Naive thymus-derived CD8-positive, alpha-beta T cell (primary cell): ENCODE data around the gene MICAL2. TPM values are rescaled to one million over a fixed set of nuclear protein-coding genes. Genes with fewer than 3 reads are reported as not detected.
"Not testable (repeated sequence)": the region's sequence is repeated elsewhere in the genome, so short reads cannot be mapped to it uniquely, and the experiment has no call there.

Source experiments
- ATAC-seq, 2 donors: fragments of 150-1000 bp; cut with Tn5 transposase in 1 of 2; sonication (Bioruptor Pico), chemical (Tn5 transposase) in 1 of 2; 1 replicate in 1 of 2; 2 replicates in 1 of 2; pipeline ENCODE4 v1.10.0; 2021; ENCODE audit warnings: mild to moderate bottlenecking in 2 of 2, moderate library complexity in 2 of 2
- POLR2A ChIA-PET: fragments of 350-600 bp; sonication (Branson Sonifier 250); formaldehyde crosslinking; loops from one replicate; lab custom pipeline; 2021; ENCODE audit warnings: antibody characterized with exemption; lab: Charles Lee
- DNase-seq, 10 donors: peaks; one replicate each; pipeline versions ENCODE4 v3.0.0 to v3.0.0-alpha.2; 2020 to 2022
- H3K27ac Mint-ChIP-seq, 10 donors: one replicate each; pipeline ENCODE4 v1.8.0; 2020 to 2022; ENCODE audit warnings: mild to moderate bottlenecking in 10 of 10, mixed read lengths in 10 of 10, moderate library complexity in 4 of 10, inconsistent platforms in 1 of 10
- H3K27me3 Mint-ChIP-seq, 5 donors: one replicate each; pipeline ENCODE4 v1.8.0; 2021 to 2022; ENCODE audit warnings: mixed read lengths in 5 of 5
- H3K36me3 Mint-ChIP-seq, 3 donors: one replicate each; pipeline ENCODE4 v1.8.0; 2020 to 2022; ENCODE audit warnings: mixed read lengths in 3 of 3, mild to moderate bottlenecking in 2 of 3, inconsistent platforms in 1 of 3
- H3K4me1 Mint-ChIP-seq, 4 donors: one replicate each; pipeline ENCODE4 v1.8.0; 2021 to 2022; ENCODE audit warnings: mixed read lengths in 4 of 4
- H3K4me3 Mint-ChIP-seq, 10 donors: one replicate each; pipeline ENCODE4 v1.8.0; 2020 to 2022; ENCODE audit warnings: mild to moderate bottlenecking in 10 of 10, mixed read lengths in 10 of 10, moderate library complexity in 6 of 10, inconsistent platforms in 1 of 10
- H3K9me3 Mint-ChIP-seq, 9 donors: one replicate each; pipeline ENCODE4 v1.8.0; 2020 to 2022; ENCODE audit warnings: mixed read lengths in 9 of 9, mild to moderate bottlenecking in 3 of 9, inconsistent platforms in 1 of 9, moderate library complexity in 1 of 9
- polyA plus RNA-seq, 3 donors: library from polyadenylated mRNA; unstranded; fragments of 300-500 nt; fragmentation: Illumina TruSeq; gene quantifications; one replicate each; pipeline ENCODE4 v1.2.3, GENCODE V29; 2021
- total RNA-seq, 8 experiments: library from RNA in 2 of 8; stranded (reverse) in 2 of 8; gene quantifications; one replicate each; pipeline ENCODE4 v1.2.3 and lab custom pipeline; 2021 to 2026

MICAL2 gene
- total and polyA plus RNA-seq, 5 experiments from 2014 or later, result 2.3 to 12.3 (median 5.0) TPM

DNA sequence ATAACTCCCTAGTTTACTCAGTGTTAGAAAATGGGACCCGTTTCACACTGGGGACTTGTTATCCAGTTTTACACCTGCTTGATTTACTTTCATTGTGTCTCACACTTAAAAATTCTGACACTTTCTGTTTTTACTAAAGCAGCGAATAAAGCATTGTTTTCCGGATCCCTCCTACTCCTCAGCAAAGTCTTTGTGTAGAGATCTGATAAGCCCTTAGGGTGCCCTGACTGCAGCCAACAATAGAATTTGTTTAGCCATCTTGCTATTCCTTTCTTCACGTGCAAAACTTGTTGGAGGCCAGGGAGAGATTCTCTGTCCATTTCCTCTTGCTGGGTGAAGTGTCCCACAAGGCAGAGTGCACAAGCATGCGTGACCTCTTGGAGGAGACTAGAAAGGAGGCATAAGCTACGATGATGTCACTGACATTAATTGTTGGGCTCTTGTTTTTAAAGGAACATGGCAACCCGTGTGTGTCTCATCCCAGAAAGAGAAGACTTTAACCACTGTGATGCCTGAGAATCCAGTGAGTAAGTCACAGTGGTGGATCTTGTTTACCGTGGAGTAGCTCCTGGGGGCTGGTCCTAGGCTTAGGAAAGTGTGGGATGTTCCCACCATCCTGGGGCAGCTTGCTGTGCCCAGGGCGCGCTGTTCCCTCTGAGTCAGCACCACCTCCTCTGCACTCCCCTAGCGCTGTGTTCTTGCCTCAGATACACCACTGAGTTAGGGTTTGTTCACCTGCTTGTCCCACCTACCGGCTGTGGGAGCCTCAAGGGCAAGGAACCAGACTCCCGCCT is 27.7 kb downstream of the MICAL2 start:
- POLR2A ChIA-PET, result interaction anchor here (0.5 kb wide), 1 partner anchor 953 kb away, joined by 4 read pairs; no protein-coding TSS in a partner anchor
- Mint-ChIP-seq H3K4me1 (peaks cover 32 to 47% (median 40%) of the 10 kb centered on the region in 4 donors), H3K9me3 (no peaks in the 10 kb centered on the region), H3K27ac (peak overlapping the region in 2 of 10 donors; percentile 9 to 74), H3K27me3 (no peaks in the 10 kb centered on the region), H3K36me3 (peaks cover 0 to 3% (median 0%) of the 10 kb centered on the region in 3 donors), H3K4me3 (no peak overlapping the region)
- no peak for ATAC-seq
- no peak for DNase-seq

DNA sequence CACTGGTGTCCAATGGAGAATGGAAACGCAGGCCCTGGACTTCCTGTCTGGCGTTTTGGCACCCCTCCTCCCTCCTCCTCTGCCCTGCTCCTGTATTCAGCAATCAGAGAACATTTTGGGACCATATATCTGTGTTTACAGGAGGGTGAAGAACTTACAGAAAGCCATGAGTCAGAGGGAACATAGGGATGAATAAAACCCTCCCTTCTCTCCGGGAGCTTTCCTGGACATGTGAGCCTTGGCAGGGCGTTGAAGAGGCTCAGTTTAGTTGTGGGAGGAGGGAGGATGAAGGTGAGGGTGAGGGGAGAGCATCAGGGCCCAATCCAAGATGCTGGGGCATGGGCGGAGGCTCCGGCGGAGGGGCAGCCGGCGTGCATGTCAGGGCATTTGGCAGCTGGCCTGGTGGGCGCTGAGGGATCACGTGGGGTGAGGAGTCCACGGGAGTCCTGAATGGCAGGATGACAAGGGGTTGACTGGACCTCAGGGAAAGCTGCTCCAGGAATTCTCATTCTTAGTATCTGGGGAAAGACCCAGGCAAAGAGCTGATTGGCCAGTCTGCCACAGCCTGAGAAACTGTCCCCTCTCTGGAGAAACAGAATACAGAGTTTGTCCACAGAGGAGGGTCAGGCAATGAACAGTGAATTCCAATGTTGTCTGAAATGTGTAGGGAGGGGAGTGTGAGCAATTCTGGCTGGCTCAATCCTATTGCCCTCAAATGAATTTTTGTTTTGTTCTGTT is 28.9 kb downstream of the MICAL2 start:
- Mint-ChIP-seq H3K27me3 (no peaks in the 10 kb centered on the region), H3K4me1 (peaks cover 29 to 47% (median 39%) of the 10 kb centered on the region in 4 donors), H3K9me3 (no peaks in the 10 kb centered on the region), H3K36me3 (peaks cover 0 to 3% (median 0%) of the 10 kb centered on the region in 3 donors), H3K27ac (peak overlapping the region in 3 of 10 donors; percentile 10 to 46 (median 21)), H3K4me3 (no peak overlapping the region)
- DNase-seq, result no peak
- POLR2A ChIA-PET, result no interaction called here
- no peak for ATAC-seq

DNA sequence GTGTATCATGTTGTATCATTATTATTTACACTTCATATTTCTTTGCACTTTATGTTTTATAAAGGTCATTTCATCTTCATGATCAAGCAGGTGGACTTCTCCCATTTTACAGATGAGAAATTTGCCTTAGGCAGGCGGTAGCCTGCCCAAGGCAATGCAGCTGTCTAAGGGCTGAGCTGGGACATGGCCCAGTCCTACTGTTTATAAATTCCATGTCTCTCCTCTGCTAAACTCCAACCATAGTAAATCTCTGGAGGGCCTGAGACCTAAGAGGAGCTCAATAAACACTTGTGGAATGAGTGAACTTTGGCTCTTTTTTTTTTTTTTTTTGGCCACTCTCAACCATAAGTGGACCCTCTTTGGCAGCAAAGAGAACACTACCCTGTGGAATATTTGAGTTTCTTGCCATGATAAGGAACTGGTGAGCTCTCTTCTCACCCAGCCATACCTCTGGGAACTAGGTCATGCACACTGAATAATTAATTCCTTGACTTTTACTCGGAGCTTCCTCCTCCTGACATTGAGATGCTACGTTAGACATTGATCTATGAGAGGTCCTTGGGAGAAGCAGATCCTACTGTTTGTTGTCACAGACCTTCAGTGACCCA is 29.9 kb downstream of the MICAL2 start:
- ATAC-seq (no peak), DNase-seq (no peak)
- H3K4me1 Mint-ChIP-seq, result peaks cover 33 to 50% (median 45%) of the 10 kb centered on the region in 4 donors
- H3K4me3 Mint-ChIP-seq, result no peak overlapping the region
- H3K27ac Mint-ChIP-seq, result peak overlapping the region in 5 of 10 donors; percentile 1 to 85 (median 67)
- H3K9me3 Mint-ChIP-seq, result no peaks in the 10 kb centered on the region
- no peaks in the 10 kb centered on the region for H3K27me3 Mint-ChIP-seq
- POLR2A ChIA-PET, result interaction anchor here (0.6 kb wide), 1 partner anchor 13 kb away, joined by 3 read pairs; no protein-coding TSS in a partner anchor
- peaks cover 0 to 3% (median 0%) of the 10 kb centered on the region in 3 donors for H3K36me3 Mint-ChIP-seq

DNA sequence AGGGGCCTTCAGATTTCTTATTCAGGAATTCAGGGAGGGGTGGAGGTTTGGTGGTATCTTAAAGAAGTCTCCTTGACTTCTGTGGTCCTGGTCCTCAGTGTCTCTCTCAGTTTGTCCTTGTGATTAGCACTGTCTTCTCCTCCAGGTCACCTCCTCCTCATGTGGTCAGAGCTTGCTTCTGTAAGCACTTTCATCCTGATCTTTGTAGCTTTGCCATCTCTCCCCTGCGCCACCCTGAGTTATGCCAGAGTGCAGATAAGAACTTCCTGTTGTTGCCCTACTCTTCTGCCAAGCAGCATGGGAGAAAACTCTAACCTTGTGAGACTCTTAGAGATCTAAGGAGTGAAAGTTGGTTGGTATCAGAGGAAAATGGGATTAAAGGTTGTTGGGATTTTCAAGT is 30.9 kb downstream of the MICAL2 start:
- H3K27ac Mint-ChIP-seq, result peak overlapping the region in 7 of 10 donors; percentile 1 to 85 (median 55)
- POLR2A ChIA-PET, result no interaction called here
- peak overlapping the region in 1 of 10 donors; percentile 25 for H3K4me3 Mint-ChIP-seq
- H3K9me3 Mint-ChIP-seq, result no peaks in the 10 kb centered on the region
- ATAC-seq, result peak in 1 of 2 donors; percentile 49
- H3K27me3 Mint-ChIP-seq, result no peaks in the 10 kb centered on the region
- peaks cover 0 to 3% (median 0%) of the 10 kb centered on the region in 3 donors for H3K36me3 Mint-ChIP-seq
- peak in 1 of 10 donors; percentile 21 for DNase-seq
- H3K4me1 Mint-ChIP-seq, result peaks cover 33 to 50% (median 46%) of the 10 kb centered on the region in 4 donors

DNA sequence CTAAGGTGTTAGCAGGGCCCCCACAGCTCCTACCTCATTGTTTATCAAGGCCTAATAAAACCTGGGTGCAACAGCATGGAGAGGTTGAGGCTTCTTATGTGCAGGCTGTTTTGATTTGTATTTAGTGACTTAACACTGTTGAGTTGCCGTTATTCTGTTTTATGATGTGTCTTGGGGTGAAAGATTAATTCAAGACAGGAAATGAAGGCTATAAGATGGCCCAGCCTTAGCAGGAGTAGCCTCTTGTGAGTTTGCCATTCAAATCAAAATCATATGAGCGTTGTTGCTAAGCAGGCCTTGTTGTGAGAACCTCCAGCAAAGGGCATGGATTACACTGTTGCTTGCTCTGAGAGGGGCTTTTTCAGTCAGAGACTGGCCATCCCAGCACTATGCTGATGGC is 31.8 kb downstream of the MICAL2 start:
- H3K9me3 Mint-ChIP-seq, result no peaks in the 10 kb centered on the region
- POLR2A ChIA-PET, result interaction anchor here (1.7 kb wide), 1 partner anchor 82 kb away, joined by 3 read pairs; no protein-coding TSS in a partner anchor

DNA sequence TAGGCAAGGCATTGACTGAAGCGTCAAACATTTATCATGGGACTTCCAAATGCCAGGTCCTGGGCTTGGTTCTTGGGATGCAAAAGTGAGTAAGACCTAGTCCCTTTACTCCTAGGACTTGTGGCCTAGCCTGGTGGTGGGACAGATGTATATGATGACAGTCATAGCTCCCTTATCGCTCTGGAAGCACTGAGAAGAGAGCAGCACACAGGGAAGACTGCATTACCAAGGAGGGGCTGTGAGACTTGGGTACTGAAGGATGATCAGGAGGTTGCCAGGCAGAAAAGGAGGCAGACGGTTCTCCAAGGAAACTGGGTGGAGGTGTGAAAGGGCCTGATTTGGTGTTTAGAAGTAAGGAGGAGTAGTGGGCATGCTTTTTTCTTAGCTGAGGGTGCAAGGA is 32.5 kb downstream of the MICAL2 start:
- H3K36me3 Mint-ChIP-seq, result peaks cover 0 to 3% (median 0%) of the 10 kb centered on the region in 3 donors

More for the DNA sequence above, 31.8 kb downstream of the MICAL2 start:
- H3K4me3 Mint-ChIP-seq, result peak overlapping the region in 2 of 10 donors; percentile 34 to 55
- peaks cover 0 to 3% (median 0%) of the 10 kb centered on the region in 3 donors for H3K36me3 Mint-ChIP-seq
- peak overlapping the region in 3 of 10 donors; percentile 23 to 85 (median 73) for H3K27ac Mint-ChIP-seq
- H3K27me3 Mint-ChIP-seq, result no peaks in the 10 kb centered on the region
- H3K4me1 Mint-ChIP-seq, result peaks cover 33 to 50% (median 46%) of the 10 kb centered on the region in 4 donors
- ATAC-seq (no peak), DNase-seq (no peak)

DNA sequence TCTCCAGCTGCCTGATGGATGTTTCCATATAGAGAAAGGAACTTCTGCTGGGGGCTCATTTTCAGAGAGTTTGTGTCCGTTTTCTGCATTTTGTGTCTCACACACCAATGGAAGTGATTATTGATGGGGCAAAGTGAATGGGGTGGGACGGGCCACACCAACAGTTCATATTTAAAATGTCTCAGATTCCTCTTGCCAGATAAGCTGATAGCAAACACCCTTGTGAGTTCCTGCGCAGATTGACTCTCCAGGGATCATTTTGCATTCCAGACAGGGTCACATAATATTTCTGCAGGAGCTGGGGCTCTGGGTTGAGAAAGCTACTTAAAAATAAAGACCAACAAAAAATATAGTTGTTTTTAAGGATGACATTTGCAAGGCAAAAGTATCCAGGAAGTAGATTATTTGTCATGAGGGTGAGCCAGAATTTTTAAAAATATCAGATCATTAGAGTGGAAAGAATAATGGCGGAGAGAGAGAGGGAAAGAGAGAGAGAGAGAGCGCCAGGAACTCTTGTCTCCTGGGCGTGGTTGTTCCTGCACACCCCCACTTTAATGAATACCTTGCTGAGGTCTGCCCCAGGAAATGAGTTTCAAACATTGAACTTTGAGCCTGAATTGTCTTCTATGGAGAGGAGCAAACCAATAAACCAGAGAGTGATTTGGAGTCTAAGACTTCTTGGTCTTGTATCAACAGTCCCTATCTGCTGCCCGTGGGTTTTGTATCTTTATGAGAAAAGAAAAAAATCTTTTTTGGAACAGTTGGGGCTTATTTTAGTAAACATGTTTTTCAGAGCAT is 33.3 kb downstream of the MICAL2 start:
- Mint-ChIP-seq H3K36me3 (peaks cover 0 to 3% (median 0%) of the 10 kb centered on the region in 3 donors), H3K27ac (peak overlapping the region in 5 of 10 donors; percentile 2 to 68 (median 31)), H3K27me3 (no peaks in the 10 kb centered on the region), H3K9me3 (peaks cover 0 to 2% (median 0%) of the 10 kb centered on the region in 9 donors), H3K4me3 (peak overlapping the region in 7 of 10 donors; percentile 5 to 54 (median 23)), H3K4me1 (peaks cover 35 to 52% (median 47%) of the 10 kb centered on the region in 4 donors)
- peak in 1 of 2 donors; percentile 52 for ATAC-seq
- DNase-seq, result no peak
- POLR2A ChIA-PET, result interaction anchor here (1.7 kb wide), 1 partner anchor 80 kb away, joined by 3 read pairs; no protein-coding TSS in a partner anchor

More for the DNA sequence above, 32.5 kb downstream of the MICAL2 start:
- peak overlapping the region in 6 of 10 donors; percentile 6 to 54 (median 19) for H3K4me3 Mint-ChIP-seq
- H3K27ac Mint-ChIP-seq, result peak overlapping the region in 4 of 10 donors; percentile 2 to 79 (median 40)
- no peaks in the 10 kb centered on the region for H3K27me3 Mint-ChIP-seq
- peaks cover 33 to 50% (median 46%) of the 10 kb centered on the region in 4 donors for H3K4me1 Mint-ChIP-seq
- DNase-seq (no peak), ATAC-seq (no peak)
- H3K9me3 Mint-ChIP-seq, result no peaks in the 10 kb centered on the region
- POLR2A ChIA-PET, result interaction anchor here (1.7 kb wide), 1 partner anchor 81 kb away, joined by 3 read pairs; no protein-coding TSS in a partner anchor

DNA sequence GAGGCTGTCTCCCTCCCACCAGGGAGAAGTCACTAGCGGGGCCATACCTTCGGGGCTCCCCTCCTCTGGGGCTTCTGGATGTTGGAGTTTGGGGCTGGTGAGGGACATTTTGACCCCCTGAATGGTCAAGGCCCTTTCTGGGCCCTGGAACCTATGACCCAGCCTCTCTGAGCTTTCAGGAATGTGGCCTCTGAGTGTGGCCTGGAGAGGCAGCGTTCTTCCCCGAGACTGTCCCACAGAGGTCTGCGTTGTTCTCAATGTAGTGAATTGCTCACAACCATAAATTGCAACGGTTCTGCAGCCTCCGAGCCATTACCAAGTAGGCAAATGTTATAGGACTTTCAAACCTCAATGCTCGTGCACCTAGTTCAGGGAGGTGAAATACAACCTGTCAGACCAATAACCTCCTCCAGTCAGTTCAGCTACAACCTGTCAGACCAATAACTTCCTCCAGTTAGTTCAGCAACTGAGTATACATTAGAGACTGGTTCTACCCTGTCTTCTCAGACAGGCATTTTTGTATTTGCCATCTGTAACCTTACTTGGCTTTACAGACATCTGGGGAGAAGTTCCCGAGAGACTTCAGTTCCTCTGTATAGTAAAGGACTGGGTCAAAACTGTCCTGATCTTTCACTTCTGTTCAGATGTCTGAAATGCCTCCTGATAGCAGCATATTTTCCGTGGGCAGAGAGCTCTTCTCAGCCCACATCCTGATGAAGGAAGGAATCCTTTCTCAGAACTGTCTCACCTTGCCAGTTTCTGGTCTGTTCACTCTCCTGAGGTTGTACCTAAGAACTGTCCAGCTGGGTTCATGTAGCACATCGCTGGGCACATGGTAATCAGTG is 34.2 kb downstream of the MICAL2 start:
- no peaks in the 10 kb centered on the region for H3K27me3 Mint-ChIP-seq
- ATAC-seq (peak in 1 of 2 donors; percentile 50), DNase-seq (no peak)
- peak overlapping the region in 3 of 10 donors; percentile 20 to 36 (median 23) for H3K4me3 Mint-ChIP-seq
- peak overlapping the region in 3 of 10 donors; percentile 17 to 31 (median 23) for H3K27ac Mint-ChIP-seq
- peaks cover 34 to 58% (median 53%) of the 10 kb centered on the region in 4 donors for H3K4me1 Mint-ChIP-seq
- peaks cover 0 to 2% (median 0%) of the 10 kb centered on the region in 9 donors for H3K9me3 Mint-ChIP-seq
- H3K36me3 Mint-ChIP-seq, result peaks cover 0 to 3% (median 0%) of the 10 kb centered on the region in 3 donors
- POLR2A ChIA-PET, result no interaction called here

DNA sequence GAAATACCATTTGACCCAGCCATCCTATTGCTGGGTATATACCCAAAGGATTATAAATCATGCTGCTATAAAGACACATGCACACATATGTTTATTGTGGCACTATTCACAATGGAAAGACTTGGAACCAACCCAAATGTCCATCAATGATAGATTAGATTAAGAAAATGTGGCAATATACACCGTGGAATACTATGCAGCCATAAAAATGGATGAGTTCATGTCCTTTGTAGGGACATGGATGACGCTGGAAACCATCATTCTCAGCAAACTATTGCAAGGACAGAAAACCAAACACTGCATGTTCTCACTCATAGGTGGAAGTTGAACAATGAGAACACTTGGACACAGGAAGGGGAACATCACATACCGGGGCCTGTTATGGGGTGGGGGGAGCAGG is 36.3 kb downstream of the MICAL2 start:
- H3K4me1 Mint-ChIP-seq, result peaks cover 26 to 55% (median 42%) of the 10 kb centered on the region in 4 donors
- POLR2A ChIA-PET, DNase-seq, ATAC-seq, H3K27me3 Mint-ChIP-seq, H3K9me3 Mint-ChIP-seq, H3K36me3 Mint-ChIP-seq, H3K4me3 Mint-ChIP-seq: not testable (repeated sequence)
- peak overlapping the region in 1 of 10 donors; percentile 21 for H3K27ac Mint-ChIP-seq

DNA sequence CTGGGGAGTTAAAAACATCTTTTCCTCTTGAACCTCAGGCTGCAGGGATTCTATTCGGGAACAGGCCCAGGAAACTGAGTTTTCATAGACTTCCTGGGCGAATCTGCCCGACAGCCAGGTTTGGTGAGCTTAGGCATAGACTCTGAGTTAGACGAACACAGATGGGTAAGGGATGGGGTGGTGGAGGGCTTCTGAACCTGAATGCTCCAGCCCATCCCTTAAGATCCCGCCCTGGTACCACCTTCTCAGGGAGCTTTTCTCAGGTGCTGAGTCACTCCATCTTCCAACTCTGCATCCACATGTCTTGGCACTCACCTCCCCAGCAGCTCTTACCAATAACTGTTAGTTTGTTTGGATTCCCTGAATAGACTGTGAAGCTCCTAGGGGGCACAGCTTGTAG is 37.4 kb downstream of the MICAL2 start:
- H3K4me3 Mint-ChIP-seq, result no peak overlapping the region
- no peaks in the 10 kb centered on the region for H3K36me3 Mint-ChIP-seq
- H3K27me3 Mint-ChIP-seq, result no peaks in the 10 kb centered on the region
- H3K27ac Mint-ChIP-seq, result peak overlapping the region in 2 of 10 donors; percentile 38 to 85
- ATAC-seq (no peak), DNase-seq (no peak)
- peaks cover 0 to 2% (median 0%) of the 10 kb centered on the region in 9 donors for H3K9me3 Mint-ChIP-seq
- POLR2A ChIA-PET, result no interaction called here
- peaks cover 24 to 50% (median 39%) of the 10 kb centered on the region in 4 donors for H3K4me1 Mint-ChIP-seq
